ENCODE measurements around the gene VPS36.

DNA sequence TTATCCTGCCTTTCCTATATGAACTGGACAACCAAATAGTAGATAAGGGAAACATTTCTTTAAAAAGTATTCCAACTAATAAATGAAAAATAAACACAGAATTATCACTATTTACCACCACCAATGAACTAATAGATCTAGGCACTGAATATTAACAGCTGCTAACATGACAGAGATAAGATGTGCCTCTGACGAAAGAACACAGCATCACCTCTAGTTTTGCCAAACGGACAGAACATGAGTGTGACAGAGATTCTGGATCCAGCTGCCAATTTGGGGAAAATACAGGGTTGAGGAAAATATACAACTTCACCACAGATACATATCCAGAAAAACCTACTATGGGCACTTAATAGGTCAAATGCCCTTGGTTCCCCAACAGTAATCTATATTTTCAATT, 18.0 kb downstream of the VPS36 start:
- TF ChIP-seq, protein P1, sequence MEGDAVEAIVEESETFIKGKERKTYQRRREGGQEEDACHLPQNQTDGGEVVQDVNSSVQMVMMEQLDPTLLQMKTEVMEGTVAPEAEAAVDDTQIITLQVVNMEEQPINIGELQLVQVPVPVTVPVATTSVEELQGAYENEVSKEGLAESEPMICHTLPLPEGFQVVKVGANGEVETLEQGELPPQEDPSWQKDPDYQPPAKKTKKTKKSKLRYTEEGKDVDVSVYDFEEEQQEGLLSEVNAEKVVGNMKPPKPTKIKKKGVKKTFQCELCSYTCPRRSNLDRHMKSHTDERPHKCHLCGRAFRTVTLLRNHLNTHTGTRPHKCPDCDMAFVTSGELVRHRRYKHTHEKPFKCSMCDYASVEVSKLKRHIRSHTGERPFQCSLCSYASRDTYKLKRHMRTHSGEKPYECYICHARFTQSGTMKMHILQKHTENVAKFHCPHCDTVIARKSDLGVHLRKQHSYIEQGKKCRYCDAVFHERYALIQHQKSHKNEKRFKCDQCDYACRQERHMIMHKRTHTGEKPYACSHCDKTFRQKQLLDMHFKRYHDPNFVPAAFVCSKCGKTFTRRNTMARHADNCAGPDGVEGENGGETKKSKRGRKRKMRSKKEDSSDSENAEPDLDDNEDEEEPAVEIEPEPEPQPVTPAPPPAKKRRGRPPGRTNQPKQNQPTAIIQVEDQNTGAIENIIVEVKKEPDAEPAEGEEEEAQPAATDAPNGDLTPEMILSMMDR (IDR thresholded peaks at IDR 0.05; ENCODE audit: low read depth, low read length, missing input control), result no peak
- no peak for TF ChIP-seq TAF1 (conservative IDR thresholded peaks at IDR 0.05)
- TF ChIP-seq YY1 (IDR thresholded peaks at IDR 0.05), result no peak
- TF ChIP-seq RXRA (IDR thresholded peaks at IDR 0.05), result no peak
- TF ChIP-seq, protein P2, sequence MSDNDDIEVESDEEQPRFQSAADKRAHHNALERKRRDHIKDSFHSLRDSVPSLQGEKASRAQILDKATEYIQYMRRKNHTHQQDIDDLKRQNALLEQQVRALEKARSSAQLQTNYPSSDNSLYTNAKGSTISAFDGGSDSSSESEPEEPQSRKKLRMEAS (IDR thresholded peaks at IDR 0.05), result no peak
- TF ChIP-seq RAD21 (IDR thresholded peaks at IDR 0.05), result no peak
- TF ChIP-seq, protein P3, sequence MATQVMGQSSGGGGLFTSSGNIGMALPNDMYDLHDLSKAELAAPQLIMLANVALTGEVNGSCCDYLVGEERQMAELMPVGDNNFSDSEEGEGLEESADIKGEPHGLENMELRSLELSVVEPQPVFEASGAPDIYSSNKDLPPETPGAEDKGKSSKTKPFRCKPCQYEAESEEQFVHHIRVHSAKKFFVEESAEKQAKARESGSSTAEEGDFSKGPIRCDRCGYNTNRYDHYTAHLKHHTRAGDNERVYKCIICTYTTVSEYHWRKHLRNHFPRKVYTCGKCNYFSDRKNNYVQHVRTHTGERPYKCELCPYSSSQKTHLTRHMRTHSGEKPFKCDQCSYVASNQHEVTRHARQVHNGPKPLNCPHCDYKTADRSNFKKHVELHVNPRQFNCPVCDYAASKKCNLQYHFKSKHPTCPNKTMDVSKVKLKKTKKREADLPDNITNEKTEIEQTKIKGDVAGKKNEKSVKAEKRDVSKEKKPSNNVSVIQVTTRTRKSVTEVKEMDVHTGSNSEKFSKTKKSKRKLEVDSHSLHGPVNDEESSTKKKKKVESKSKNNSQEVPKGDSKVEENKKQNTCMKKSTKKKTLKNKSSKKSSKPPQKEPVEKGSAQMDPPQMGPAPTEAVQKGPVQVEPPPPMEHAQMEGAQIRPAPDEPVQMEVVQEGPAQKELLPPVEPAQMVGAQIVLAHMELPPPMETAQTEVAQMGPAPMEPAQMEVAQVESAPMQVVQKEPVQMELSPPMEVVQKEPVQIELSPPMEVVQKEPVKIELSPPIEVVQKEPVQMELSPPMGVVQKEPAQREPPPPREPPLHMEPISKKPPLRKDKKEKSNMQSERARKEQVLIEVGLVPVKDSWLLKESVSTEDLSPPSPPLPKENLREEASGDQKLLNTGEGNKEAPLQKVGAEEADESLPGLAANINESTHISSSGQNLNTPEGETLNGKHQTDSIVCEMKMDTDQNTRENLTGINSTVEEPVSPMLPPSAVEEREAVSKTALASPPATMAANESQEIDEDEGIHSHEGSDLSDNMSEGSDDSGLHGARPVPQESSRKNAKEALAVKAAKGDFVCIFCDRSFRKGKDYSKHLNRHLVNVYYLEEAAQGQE (IDR thresholded peaks at IDR 0.05), result no peak
